Effector memory CD8-positive, alpha-beta T cell (primary cell): ENCODE results near the gene CHMP1A.

ENCODE experiments used
- ATAC-seq: fragments of 150-1000 bp; cut with Tn5 transposase; replicated peaks from 2 replicates; pipeline ENCODE4 v1.10.0; 2021; ENCODE audit warnings: mild to moderate bottlenecking, moderate library complexity
- DNase-seq, 3 experiments: peaks; one replicate each; pipeline ENCODE4 v3.0.0; 2021
- H3K27ac Mint-ChIP-seq, 2 donors: one replicate each; pipeline ENCODE4 v1.8.0; 2022; ENCODE audit warnings: mild to moderate bottlenecking in 2 of 2, mixed read lengths in 2 of 2, moderate library complexity in 2 of 2
- H3K27me3 Mint-ChIP-seq, 2 donors: one replicate each; pipeline ENCODE4 v1.8.0; 2022; ENCODE audit warnings: mixed read lengths in 2 of 2
- H3K36me3 Mint-ChIP-seq: one replicate; pipeline ENCODE4 v1.8.0; 2022; ENCODE audit warnings: mild to moderate bottlenecking, moderate library complexity, mixed read lengths; ENCODE audit not compliant: insufficient read depth
- H3K4me1 Mint-ChIP-seq, 2 donors: one replicate each; pipeline ENCODE4 v1.8.0; 2022; ENCODE audit warnings: low read depth in 2 of 2, mixed read lengths in 2 of 2
- H3K4me3 Mint-ChIP-seq, 2 donors: one replicate each; pipeline ENCODE4 v1.8.0; 2022; ENCODE audit warnings: mild to moderate bottlenecking in 2 of 2, mixed read lengths in 2 of 2, moderate library complexity in 2 of 2
- H3K9me3 Mint-ChIP-seq, 2 donors: one replicate each; pipeline ENCODE4 v1.8.0; 2022; ENCODE audit warnings: mixed read lengths in 2 of 2

The CHMP1A gene

GRCh38 chr16:89595330-89596060, 62.0 kb downstream of the CHMP1A start:
- no peak for ATAC-seq
- Mint-ChIP-seq H3K27me3 (no peaks in the 10 kb centered on the region), H3K4me1 (peaks cover 14 to 17% of the 10 kb centered on the region in 2 donors), H3K36me3 (peaks cover 12% of the 10 kb centered on the region), H3K27ac (no peak overlapping the region), H3K9me3 (no peaks in the 10 kb centered on the region), H3K4me3 (no peak overlapping the region)
- no peak for DNase-seq
